HG02943 (cell line): ENCODE measurements around the gene FLVCR1.

Source experiments
- ATAC-seq: cut with Tn5 transposase; IDR thresholded peaks from one replicate; pipeline ENCODE4 v1.9.1; 2021; ENCODE audit warnings: mild to moderate bottlenecking, low read depth, moderate library complexity; ENCODE audit not compliant: unreplicated experiment

FLVCR1 gene

GRCh38 chr1:212943393-212943710 lies 85.3 kb downstream of the FLVCR1 start:
- no peak for ATAC-seq

GRCh38 chr1:212944229-212944901 lies 86.3 kb downstream of the FLVCR1 start:
- no peak for ATAC-seq

- ATAC-seq, result no peak
These were observed 87.0 kb downstream of the FLVCR1 start for GRCh38 chr1:212945056-212945455.

DNA sequence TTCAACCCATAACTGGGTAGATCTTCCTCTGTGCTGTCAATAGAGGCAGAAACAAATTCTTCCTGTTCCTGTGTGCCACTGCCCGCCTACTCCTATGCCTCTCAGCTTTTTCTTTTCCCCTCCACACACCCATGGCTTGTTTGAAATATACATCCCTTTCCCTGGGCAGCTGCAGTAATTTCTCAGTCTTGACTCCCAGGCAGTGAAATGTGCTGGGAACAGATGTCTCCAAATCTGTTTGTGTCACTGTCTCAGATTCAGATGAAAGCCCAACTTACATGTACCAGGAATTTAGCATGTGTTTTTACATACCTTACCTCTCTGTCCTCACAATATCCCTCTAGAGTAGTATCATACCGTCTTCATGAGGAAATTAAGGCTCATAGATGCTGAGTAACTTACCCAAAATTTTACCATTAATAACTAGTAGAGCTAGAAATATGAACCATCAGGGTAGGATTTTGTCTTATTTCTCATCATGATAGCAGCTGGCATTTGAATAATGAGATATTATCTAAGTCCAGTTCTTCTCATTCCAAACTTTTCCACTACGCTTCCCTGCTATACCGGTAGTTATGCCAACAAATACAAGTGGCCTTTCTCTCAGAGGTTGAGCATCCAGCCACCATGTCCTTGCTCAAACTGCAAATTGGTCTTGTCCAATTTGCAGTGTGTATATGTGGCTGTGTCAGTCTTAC lies 87.5 kb downstream of the FLVCR1 start:
- ATAC-seq, result no peak

GRCh38 chr1:212946872-212947271 lies 88.8 kb downstream of the FLVCR1 start:
- no peak for ATAC-seq
